Activated CD4-positive, CD25-positive, alpha-beta regulatory T cell treated with anti-CD3 and anti-CD28 coated beads, Interleukin-2, amount 50 U/mL, for 24 hours (primary cell): Measurements from ENCODE around the gene PRSS23.
"Not testable (repeated sequence)": the region's sequence is repeated elsewhere in the genome, so short reads cannot be mapped to it uniquely, and the experiment has no call there.

Experiments used
- ATAC-seq, 2 donors: fragments of 150-1000 bp; cut with Tn5 transposase; one replicate each; pipeline ENCODE4 v1.10.0; 2021; ENCODE audit warnings: mild to moderate bottlenecking in 1 of 2, moderate library complexity in 1 of 2

The PRSS23 gene

DNA sequence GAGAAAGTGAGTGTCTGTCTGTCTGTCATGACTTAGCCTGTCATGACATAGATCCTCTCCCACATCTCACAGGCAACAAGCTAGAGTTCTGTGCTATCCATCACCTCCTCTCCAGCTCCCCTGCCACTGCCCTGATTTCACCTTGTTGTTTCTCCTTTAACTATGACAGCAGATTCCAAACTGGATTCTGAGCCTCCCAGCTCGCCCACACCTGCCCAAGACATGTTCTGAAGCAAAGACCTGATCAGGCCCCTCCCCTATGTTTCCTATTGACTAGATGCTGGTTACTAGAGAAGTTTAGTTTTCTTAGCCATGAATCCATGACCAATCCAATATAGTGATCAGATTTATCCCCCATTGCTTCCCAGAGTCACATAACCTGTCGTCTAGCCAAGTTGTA, 15.4 kb downstream of the PRSS23 start:
- ATAC-seq, result no peak

DNA sequence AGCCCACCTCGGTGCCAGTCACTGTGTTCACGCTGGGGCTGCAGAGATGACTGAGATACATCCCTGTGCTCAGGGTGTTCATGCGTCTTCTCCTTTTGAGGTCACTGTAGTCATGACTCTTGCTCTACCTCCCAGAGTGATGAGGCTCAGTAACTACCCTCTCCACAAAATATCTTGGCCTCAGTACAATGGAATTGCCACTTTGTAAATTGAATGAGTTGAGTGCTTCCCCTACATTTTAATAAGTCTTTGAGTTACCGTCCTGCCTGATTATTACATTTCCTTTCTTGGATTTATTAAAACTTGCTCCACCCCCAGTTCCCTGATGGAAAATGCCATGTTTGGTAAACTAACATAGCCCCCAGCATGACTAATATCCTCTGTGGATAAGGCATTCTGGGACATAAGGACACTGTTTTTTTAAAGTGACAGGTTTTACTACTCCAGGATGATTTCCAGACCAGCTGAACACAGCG, 15.9 kb downstream of the PRSS23 start:
- no peak for ATAC-seq

DNA sequence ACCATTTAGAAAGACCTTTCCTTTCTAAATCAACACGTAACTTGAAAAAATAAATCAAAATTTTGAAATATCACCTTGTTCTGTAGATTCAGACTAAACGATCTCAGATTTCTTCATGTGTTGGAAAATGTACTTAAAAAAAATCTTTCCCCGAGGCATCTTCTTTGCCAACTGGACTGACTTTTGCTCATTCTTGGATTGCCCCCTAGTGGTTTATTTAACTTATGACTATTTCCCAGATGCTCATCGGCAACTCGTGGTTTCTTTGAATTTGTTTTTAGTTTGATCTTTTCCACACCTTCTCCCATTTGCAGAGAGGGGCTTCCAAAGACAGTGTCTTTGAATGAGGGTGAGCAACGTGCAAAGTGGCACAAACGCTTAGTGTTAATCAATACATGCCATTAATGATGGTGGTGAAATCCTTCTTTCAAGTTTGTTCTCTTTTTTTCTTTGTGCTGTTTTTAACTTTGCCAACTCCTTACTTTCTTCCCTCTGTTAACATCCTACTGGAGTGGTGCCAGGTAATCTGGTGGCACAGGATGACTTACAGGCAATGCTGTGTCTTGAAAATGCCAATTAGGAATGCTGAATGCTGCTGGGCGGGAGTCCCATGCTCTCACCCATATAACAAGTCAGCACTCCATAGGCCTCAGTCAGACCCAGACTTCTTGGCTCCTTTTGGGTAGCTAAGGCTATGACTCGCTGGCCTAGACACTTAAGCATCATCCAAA, 18.3 kb downstream of the PRSS23 start:
- no peak for ATAC-seq

DNA sequence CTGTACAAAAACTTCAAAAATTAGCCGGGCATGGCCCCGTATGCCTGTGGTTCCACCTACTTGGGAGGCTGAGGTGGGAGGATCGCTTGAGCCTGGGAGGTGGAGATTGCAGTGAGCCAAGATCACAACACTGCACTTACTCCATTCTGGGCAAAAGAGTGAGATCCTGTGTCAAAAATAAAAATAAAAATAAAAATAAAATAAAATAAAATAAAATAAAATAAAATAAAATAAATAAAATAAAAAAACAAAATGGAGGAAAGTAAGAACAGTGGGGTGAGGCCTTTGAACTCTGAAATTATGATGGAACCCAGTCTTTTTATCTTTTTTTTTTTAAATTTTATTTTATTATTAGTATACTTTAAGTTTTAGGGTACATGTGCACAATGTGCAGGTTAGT, 23.8 kb downstream of the PRSS23 start:
- ATAC-seq, result not testable (repeated sequence)

DNA sequence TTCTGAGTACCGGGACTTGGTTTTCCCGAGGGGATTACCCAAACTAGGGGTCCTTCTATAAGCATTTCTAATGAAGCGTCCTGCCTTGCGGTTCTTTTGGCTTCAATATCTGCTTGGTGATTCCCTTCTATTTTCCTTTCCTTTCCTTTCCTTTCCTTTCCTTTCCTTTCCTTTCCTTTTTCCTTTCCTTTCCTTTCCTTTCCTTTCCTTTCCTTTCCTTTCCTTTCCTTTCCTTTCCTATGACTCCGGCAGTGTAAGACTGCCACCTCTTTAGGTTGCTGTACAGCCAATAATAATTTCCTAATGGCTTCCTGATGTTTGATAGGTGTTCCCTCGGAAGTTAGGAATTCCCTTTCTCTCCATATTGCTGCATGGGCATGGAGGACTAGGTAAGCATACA, 34.0 kb downstream of the PRSS23 start:
- ATAC-seq, result not testable (repeated sequence)

DNA sequence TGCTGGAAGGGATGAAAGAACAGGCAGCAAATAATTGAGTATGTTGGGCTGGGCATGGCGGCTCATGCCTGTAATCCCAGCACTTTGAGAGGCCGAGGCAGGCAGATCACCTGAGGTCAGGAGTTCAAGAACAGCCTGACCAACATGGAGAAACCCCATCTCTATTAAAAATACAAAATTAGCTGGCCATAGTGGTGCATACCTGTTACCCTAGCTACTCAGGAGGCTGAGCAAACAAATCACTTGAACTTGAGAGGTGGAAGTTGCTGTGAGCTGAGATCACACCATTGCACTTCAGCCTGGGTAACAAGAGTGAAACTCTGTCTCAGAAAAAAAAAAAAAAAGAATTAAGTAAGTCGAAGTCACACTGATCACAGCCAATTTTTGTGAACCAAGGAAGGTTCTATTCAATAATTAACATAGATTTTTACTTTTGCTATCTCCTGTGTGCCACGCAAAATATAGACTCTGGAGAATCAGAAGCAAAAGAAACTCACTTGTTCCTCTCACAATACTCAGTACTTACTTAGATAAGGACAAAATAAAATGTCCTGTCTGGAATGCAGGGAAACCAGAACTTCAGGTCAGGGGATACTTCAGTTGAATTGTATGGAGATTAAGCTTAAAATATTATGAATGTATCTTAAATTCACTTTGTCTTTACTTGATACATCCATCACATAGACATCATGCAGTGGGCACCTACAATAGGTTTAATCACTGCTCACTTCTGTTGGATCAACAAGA, 44.6 kb downstream of the PRSS23 start:
- not testable (repeated sequence) for ATAC-seq

DNA sequence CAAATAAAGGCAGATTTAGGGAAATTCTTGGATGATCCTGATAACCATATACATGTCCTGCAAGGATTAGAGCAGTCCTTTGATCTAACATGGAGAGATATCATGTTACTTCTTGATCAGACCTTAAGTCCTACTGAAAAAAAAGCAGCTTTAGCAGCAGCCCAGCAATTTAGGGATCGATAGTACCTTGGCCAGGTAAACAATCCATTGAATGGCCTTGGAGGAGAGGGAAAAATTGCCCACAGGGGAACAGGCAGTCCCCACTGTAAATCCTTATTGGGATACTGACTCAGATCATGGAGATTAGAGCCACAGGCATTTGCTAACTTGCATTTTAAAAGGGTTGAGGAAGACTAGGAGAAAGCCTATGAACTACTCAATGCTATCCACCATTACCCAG, 47.8 kb downstream of the PRSS23 start:
- no peak for ATAC-seq

DNA sequence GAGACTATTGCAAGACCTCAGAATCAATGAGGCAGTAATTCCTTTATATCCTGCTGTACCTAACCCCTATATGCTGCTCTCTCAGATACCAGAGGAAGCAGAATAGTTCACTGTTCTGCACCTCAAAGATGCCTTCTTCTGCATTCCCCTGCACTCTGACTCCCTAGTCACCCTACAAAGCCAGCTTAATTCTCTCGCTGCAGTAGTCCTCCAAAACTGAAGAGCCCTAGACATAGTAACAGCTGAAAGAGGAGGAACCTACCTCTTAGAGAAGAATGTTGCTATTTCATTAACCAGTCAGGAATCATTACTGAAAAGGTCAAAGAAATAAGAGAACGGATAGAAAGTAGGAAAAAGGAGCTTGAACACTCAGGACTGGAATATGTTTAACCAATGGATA, 49.3 kb downstream of the PRSS23 start:
- ATAC-seq, result no peak
